PC-3 (cell line): ENCODE results near the gene DCLRE1B.

Source experiments
- CTCF ChIP-seq: fragments of 300-600 bp; sonication (generic); conservative IDR thresholded peaks from 2 replicates; pipeline ENCODE4 v1.5.1; 2017; ENCODE audit warnings: antibody characterized with exemption, low read depth, mild to moderate bottlenecking, low read length
- EZH2 ChIP-seq: fragments of 300-600 bp; sonication (generic); IDR thresholded peaks from one replicate; pipeline ENCODE4 v1.6.1; 2017; ENCODE audit warnings: antibody characterized with exemption, mild to moderate bottlenecking, low read length; ENCODE audit not compliant: unreplicated experiment

DNA sequence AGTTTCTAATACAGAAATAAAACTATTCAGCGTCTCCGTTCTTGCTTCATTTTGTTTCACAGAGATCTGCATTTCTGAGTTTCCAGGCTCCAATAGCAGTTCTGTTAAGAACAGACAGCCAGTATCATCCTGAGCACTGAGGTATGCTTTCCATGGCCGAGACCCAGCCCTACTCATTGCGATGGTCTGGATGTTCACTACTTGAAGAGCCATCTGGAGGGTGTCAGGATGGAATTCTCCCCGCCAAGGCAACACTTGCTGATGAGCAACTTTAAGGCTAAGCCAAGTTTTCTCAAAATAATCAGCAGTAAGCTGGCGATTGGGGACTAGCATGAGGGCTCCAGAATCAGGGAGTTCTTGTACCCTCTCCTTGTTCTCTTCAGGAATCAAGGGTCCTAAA, 10.0 kb upstream of the DCLRE1B start:
- TF ChIP-seq CTCF, result no peak
- no peak for TF ChIP-seq EZH2
